Measurements from ENCODE around the gene RLN3.

DNA sequence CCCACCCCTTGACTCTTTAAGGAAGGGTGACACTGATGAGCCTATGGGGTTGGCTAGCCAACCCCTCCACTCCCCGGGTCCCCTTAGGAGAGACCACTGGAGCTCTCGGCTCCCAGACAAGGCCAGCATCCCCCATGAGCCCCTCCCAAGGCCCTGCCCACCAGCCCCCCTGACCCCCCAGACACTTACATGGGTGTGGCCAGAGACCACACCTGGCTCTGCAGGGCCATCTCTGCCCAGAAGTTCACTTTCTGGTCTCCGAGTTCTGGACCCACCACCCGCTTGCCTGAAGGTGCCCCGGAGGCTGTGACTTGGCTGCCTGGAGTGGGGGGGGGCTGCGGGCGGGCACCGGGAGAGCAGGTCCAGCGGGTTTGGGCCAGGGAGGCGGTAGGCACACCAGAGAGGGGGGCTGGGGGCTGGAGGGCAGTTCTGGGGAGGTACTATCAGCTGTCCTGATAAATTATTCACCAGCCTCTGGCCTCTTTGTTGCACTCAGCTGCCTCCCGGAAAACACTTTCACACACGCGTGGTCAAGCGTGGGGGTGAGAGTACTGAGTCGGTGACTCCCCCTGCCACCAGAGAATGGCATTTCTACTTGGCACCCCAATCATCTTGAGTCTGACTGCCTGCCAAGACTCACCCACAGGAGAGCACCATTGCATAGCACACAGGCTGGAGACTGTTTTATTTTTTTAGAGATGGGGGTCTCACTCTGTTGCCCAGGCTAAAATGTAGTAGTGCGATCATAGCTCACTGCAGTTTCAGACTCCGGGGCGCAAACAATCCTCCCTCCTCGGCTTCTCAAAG, 34.0 kb downstream of the RLN3 start, which contains the start of gene PALM3:
- no peak for TF ChIP-seq POLR2A (IDR thresholded peaks at IDR 0.05)
- TF ChIP-seq, protein P1, sequence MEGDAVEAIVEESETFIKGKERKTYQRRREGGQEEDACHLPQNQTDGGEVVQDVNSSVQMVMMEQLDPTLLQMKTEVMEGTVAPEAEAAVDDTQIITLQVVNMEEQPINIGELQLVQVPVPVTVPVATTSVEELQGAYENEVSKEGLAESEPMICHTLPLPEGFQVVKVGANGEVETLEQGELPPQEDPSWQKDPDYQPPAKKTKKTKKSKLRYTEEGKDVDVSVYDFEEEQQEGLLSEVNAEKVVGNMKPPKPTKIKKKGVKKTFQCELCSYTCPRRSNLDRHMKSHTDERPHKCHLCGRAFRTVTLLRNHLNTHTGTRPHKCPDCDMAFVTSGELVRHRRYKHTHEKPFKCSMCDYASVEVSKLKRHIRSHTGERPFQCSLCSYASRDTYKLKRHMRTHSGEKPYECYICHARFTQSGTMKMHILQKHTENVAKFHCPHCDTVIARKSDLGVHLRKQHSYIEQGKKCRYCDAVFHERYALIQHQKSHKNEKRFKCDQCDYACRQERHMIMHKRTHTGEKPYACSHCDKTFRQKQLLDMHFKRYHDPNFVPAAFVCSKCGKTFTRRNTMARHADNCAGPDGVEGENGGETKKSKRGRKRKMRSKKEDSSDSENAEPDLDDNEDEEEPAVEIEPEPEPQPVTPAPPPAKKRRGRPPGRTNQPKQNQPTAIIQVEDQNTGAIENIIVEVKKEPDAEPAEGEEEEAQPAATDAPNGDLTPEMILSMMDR (IDR thresholded peaks at IDR 0.05) = no peak
